Activated CD4-positive, alpha-beta T cell treated with anti-CD3 and anti-CD28 coated beads, Interleukin-2, Interleukin-6, amounts not matched to agents 100 ng/mL and 50 ng/mL, durations not matched to agents 16 hours and 8 hours (primary cell): ENCODE results near the gene VIPR1.
A peak's percentile ranks its signal among the peaks of the same experiment; 100 is the strongest.

Source experiments
- DNase-seq: peaks from one replicate; pipeline ENCODE4 v3.0.0-alpha.2; 2020

VIPR1 gene

GRCh38 chr3:42502429-42503250 is at the start of gene VIPR1:
Gene VIPR1, plus strand, starts transcription at chr3:42502643. Its CDS starts 93 bp downstream, at chr3:42502736.
- DNase-seq, result peak; percentile 85

DNA sequence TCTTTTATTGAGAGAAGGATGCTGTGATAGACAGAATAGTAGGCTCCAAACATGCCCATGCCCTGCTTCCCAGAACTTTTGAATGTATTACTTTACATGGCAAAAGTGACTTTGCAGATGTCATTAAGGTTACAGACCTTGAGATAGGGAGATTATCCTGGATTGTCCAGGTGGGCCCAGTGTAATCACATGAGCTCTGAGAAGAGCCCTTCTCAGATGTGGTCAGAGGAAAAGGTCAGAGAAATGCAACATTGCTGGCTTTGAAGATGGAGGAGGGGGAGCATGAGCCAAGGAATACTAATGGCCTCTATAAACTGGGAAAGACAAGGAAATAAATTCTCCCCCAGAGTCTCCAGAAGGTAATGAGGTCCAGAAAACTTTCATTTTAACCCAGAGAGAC is 46.2 kb upstream of the VIPR1 start:
- DNase-seq, result no peak

GRCh38 chr3:42459151-42459550 is 43.3 kb upstream of the VIPR1 start:
- no peak for DNase-seq

DNA sequence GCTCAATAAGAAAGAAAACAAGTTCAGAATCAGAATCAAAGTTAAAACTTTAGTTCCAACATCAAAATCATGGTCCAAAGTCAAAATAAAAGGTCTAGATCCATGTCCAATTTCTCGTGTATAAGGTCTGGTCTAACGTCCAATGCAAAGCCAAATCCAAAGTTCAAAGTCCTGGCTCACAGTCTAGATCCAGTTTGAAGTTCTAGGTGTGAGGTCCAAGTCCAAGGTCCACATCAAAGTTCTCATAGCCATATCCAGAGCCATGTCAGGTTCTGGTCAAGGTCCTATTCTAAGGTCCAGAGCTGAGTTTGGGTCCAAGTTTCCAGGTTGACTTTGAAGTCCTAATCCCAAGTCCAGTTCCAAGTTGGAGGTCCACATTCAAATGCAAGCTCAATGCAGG is 40.7 kb upstream of the VIPR1 start:
- no peak for DNase-seq

GRCh38 chr3:42463093-42463492 is 39.4 kb upstream of the VIPR1 start:
- DNase-seq, result no peak

DNA sequence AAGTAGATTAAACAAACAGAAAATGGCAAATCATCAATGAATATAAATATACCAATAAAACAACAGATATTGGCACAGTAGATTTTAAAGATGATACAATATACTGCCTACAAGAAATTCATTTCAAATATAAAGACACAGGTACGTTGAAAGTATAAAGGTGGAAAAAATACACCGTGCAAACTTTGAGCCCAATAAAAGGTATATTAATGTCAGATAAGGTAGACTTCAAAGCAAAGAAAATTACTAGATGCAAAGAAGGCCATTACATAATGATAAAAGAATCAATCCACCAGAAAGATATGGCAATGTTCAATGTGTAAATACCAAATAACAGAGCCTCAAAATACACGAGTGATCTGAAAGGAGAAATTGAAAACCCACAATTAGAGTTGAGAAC is 34.3 kb upstream of the VIPR1 start:
- DNase-seq, result no peak

GRCh38 chr3:42472555-42472954 is 29.9 kb upstream of the VIPR1 start:
- DNase-seq, result no peak

- DNase-seq, result no peak
Observed at GRCh38 chr3:42473083-42473932, 29.1 kb upstream of the VIPR1 start.

- DNase-seq, result no peak
Observed at GRCh38 chr3:42476225-42477125, 26.0 kb upstream of the VIPR1 start.

DNA sequence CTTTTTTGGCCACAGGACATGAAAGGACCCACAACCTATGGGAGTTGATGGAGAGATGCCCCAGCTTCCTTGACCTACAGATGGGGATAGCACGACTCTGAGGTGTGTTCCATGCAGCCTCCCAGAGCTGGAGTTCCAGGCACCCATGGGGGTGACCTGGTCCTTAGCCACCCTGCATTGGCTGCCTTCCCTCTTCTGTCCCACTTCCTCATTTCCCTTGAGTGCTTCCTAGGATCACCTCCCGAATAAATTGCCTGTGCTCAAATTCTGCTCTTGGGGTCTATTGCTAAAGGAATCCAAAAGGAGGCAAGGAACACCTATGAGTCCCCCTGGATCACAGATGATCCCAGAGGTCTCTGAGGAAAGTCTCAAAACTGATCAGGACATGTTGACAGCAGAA is 24.7 kb upstream of the VIPR1 start:
- DNase-seq, result no peak

DNA sequence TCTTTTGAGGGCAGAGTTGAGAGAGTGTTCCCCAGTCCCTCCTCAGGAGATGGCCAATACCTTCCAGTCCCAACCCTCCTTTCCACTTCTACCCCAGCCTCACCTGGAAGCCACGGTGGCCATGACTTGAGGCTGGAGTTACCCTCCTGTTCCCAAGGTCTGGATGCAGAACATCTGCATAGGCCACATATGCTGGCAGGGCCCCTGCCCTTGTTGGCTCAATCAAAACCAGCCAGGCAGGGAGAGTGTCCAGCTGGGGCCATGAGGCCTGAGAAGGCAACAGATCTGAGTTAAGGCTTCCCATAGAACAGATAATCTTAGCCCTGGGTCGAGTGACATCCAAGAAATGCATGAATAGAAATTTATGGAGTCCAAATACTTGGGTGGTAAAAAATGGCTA is 23.6 kb upstream of the VIPR1 start:
- DNase-seq, result no peak

DNA sequence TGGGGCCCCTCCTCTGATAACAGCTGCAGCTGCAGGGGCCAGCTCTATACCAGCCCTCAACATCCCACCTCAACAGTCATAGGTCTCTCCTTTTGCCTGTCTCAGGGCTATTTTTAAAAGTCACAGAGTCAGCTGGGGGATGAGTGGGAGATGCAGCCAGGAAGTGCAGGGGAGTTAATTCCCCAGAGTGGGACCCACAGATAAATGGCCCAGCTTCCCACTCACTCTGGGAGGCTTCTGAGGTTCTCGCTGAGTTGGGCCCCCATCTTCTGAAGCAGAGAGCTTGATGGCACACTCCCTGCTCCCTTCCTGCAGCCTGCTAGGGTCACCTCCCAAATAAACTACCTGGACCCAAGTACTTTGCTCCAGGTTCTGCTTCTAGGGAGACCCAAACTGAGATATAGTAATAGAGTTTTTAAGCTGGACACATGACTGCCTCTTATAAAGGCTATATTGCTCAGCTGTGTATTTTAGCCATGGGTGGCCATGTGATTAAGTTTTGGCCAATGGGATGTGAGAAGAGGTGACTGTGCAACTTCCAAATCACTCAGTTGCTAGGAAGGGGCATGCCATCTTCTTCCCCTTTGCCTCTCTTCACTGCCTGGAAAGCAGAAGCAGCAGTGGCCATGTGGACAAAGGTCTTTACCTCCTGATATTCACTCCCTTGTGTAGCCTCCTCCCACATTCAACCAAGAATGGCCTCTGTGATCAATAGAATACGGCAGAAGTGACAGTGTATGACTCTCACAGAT is 15.5 kb upstream of the VIPR1 start:
- DNase-seq, result no peak

- DNase-seq, result no peak
Observed at GRCh38 chr3:42488687-42489086, 13.8 kb upstream of the VIPR1 start.

DNA sequence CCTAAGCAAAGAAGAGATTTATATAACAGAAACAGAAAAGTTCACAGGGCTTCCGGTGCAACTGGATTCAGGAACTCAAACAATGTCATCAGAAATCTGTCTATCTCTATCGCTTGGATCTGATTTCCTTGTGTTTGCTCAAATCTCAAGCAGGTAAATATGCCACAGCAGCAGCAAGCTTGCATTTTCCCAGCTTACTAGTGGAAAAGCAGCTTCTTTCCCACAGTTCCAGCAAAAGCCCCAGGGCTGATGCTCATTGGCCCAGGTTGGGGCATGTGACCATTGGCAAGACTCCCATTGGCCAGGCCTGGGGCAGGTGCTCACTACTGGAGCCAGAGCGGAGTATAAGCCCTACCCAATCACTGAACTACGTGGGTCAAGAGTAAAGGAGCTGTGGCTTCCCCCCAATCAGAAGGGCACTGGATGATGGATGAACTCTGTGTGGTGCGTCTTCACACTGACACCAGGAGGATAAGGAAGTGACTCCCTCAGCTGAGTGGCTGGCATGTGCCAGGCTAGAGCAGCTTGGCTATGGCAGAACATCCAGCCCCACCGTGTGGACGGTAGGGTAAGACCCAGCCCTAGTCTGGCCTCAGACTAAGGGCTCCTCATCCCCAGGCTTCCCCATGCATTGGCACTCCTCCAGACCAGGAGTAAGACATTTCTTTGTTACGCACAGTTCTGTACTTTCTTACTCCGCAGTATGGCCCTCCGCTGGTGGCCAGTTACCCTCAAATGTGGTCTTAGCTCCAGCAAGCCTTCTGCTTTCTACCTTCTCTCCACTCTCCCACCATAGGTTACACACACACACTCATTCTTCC is 13.1 kb upstream of the VIPR1 start:
- no peak for DNase-seq

- DNase-seq, result no peak
Observed at GRCh38 chr3:42489937-42490227, 12.6 kb upstream of the VIPR1 start.

DNA sequence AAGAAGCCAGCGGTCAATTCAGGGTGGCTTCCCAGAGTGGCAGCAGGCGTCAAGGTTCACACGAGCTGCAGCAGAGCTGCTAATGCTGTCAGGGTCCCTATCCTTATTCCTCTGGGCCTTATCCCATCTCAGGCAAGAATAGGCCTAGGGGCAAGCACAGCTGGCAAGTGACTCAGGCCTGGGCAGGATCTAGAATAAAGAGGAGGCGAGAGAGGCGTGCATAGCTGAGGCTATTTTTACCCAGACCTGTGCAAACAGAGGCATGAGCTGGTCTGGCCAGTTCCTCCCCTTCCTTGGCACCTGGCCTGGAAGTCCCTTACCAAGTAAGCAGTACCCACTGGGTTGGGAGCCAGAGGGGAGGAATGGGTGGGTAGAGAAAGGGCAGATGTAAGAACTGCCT is 12.2 kb upstream of the VIPR1 start:
- DNase-seq, result no peak

DNA sequence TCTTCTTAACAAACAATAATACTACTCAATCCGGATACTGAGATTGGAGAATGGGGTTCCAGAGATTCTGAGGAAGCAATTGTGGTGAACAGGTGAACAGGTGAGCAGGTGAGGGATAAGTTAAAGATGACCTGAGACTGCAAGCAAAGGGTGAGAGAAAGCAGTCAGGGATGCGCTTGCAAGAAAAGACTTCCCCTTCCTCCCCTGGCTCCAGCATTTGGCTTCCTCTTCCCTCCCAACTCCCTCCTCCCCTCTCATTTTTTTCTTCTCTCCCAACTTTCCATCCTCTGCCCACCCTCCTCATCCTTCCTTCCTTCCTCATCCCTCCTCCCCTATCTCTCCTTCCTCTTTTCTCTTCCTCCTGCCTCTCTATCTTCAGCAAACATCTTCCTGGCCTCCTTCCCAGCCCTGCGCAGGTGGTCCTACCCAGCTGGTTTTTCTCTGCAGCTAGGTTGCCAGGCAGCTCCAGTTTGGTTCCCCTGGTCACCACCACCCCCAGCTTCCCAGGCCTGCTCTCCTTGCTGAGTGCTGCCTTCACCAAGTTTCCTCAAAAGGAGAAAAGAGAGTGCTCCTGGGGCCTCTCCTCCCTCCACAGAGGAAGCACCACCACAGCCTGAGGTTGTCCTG is 10.4 kb upstream of the VIPR1 start:
- DNase-seq, result no peak

DNA sequence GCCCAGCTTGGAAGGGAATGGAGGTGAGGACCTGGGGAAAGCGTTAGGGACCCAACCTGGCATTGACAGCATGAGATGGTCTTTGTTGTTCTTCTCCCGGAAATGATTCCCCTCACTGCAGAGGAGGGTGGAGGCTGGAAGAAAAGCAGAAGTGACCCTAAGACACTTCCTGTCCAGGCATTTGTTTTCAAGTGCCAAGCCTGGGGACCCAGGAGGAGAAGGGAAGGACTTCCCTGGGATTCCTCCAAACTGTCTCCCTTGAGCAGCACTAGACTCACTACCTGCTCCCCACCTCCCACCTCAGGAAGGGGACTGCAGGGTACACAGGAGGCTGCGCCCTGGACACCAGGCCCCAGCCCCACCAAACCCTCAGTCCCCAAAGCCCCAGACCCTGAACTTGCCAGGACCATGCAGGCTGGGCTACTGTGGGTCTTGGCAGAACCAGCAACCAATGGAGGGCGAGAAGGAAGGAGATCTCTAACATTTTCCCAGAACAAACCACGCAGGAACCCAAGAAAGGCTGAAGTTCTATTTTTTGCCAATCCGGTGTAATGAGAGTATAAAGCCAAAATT is 9.8 kb upstream of the VIPR1 start:
- DNase-seq, result no peak

GRCh38 chr3:42493126-42493797 is 9.2 kb upstream of the VIPR1 start:
- DNase-seq, result no peak

DNA sequence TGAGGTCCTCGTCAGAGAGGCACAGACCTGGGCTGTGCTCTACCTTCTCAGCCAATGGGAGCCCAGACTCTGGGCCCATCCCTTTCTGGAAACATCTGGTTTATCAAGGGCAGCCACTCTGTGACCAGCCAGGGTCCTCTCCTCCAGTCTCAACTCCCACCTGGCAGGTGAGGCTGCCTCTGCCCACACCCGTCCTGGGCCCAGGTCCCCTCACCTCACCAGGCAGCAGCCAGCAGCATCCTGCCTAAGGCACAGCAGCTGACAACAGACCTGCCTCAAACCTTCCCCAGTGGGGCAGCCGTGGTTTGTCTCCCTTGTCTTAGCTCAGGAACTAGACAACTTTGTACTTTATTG is 8.7 kb upstream of the VIPR1 start:
- DNase-seq, result no peak
